Central memory CD8-positive, alpha-beta T cell (primary cell): ENCODE measurements around the gene RUNX2.
"Not testable (repeated sequence)": the region's sequence is repeated elsewhere in the genome, so short reads cannot be mapped to it uniquely, and the experiment has no call there.

Experiments
- ATAC-seq: fragments of 150-1000 bp; cut with Tn5 transposase; replicated peaks from 2 replicates; pipeline ENCODE4 v1.10.0; 2022; ENCODE audit warnings: mild to moderate bottlenecking, moderate FRiP score, moderate number of reproducible peaks; ENCODE audit not compliant: poor library complexity, severe bottlenecking; ENCODE audit errors: extremely low read depth
- DNase-seq, 2 donors: peaks; one replicate each; pipeline ENCODE4 v3.0.0; 2021; ENCODE audit warnings: low spot score in 2 of 2
- H3K27ac Mint-ChIP-seq: one replicate; pipeline ENCODE4 v1.8.0; 2022; ENCODE audit warnings: low read depth, mild to moderate bottlenecking, moderate library complexity, mixed read lengths
- H3K27me3 Mint-ChIP-seq: one replicate; pipeline ENCODE4 v1.8.0; 2022; ENCODE audit warnings: mixed read lengths
- H3K36me3 Mint-ChIP-seq: one replicate; pipeline ENCODE4 v1.8.0; 2022; ENCODE audit warnings: mild to moderate bottlenecking, moderate library complexity, mixed read lengths; ENCODE audit not compliant: insufficient read depth
- H3K4me1 Mint-ChIP-seq: one replicate; pipeline ENCODE4 v1.8.0; 2022; ENCODE audit warnings: mixed read lengths
- H3K4me3 Mint-ChIP-seq: one replicate; pipeline ENCODE4 v1.8.0; 2022; ENCODE audit warnings: mild to moderate bottlenecking, moderate library complexity, mixed read lengths
- H3K9me3 Mint-ChIP-seq: one replicate; pipeline ENCODE4 v1.8.0; 2022; ENCODE audit warnings: mixed read lengths

Gene RUNX2

GRCh38 chr6:45464685-45465084 lies 136.6 kb downstream of the RUNX2 start:
- H3K36me3 Mint-ChIP-seq = peaks cover 3% of the 10 kb centered on the region
- no peaks in the 10 kb centered on the region for H3K9me3 Mint-ChIP-seq
- ATAC-seq = no peak
- no peak overlapping the region for H3K27ac Mint-ChIP-seq
- DNase-seq = no peak
- H3K4me3 Mint-ChIP-seq = no peak overlapping the region
- peaks cover 5% of the 10 kb centered on the region for H3K4me1 Mint-ChIP-seq
- no peaks in the 10 kb centered on the region for H3K27me3 Mint-ChIP-seq

DNA sequence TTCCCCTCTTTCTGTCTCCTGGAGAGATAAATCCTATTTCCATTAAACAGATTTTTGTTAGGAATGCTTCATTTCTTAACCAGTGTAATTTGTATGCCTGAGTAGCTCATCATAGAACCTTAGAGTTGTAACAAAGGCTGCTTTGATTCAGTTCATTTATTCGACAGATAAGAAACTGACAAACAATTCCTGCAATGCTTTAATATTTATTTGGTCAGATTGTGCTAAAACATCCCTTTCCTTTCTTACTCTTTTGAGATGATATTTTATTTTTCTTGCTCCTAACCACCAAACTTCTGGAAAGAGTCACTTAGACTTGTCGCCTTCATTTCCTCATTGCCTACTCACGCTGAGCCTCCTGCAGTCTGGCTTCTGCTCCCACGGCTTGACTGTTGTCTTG lies 138.6 kb downstream of the RUNX2 start:
- Mint-ChIP-seq H3K4me1 (peaks cover 5% of the 10 kb centered on the region), H3K27ac (no peak overlapping the region), H3K36me3 (peaks cover 3% of the 10 kb centered on the region), H3K9me3 (no peaks in the 10 kb centered on the region), H3K27me3 (no peaks in the 10 kb centered on the region), H3K4me3 (no peak overlapping the region)
- ATAC-seq = no peak
- DNase-seq = no peak

DNA sequence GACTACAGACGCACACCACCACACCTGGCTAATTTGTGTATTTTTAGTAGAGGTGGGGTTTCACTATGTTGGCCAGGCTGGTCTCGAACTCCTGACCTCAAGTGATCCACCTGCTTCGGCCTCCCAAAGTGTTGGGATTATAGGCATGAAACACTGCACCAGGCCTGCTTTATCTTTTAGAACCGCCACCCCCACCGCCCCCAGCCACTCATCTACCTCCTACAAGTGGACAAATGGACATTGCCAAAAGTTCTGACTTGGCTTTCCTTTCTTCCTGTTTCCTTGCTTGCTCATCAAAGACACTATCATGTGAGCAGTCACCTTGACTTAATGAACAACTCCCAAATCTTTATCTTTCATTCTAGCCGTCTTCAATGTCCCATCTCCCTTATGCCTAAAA lies 139.3 kb downstream of the RUNX2 start:
- not testable (repeated sequence) for H3K9me3 Mint-ChIP-seq

DNA sequence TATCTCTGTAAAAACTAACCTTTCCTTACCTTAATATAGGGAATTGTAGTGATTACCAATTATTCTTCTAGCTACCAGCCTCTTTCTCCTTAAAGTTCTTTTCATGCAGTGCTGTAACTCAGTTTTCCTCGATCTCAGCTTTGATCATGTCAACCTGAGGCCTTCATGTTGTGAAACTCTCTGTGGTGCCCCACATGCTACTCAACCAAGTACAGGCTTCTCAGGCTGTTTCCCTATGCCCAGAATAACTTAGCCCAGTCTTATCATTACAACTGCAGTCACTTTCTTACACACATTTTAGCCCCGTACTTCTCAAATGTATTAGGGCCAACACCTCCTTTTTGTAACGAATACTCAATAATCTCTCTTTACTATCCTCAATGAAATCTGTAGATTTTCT lies 139.7 kb downstream of the RUNX2 start:
- Mint-ChIP-seq H3K4me1 (peaks cover 8% of the 10 kb centered on the region), H3K9me3 (no peaks in the 10 kb centered on the region), H3K4me3 (no peak overlapping the region), H3K27me3 (no peaks in the 10 kb centered on the region), H3K36me3 (peaks cover 6% of the 10 kb centered on the region), H3K27ac (peak overlapping the region; percentile 32)
- no peak for ATAC-seq
- no peak for DNase-seq

More for the DNA sequence above, 139.3 kb downstream of the RUNX2 start:
- not testable (repeated sequence) for H3K4me1 Mint-ChIP-seq, ATAC-seq, DNase-seq, H3K4me3 Mint-ChIP-seq, H3K27me3 Mint-ChIP-seq, H3K36me3 Mint-ChIP-seq
- peak overlapping the region; percentile 32 for H3K27ac Mint-ChIP-seq

DNA sequence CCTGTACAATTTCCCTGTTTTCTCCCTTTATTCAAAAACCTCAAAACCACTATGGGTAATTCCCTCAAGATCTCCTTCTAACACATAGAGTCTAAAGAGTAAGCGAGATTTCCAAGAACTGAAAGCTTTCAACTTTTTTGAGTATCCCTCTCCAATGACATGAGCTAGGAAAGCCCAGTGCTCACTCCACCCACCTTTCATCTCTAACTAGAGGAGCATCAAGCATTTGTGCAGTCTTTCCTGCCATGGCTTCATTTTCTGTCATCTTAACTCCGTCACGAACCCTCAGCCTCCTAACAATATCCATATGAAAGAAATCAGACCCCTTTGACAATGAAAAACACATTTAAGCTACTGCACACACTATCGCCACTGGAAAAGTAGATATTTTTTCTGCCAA lies 141.5 kb downstream of the RUNX2 start:
- Mint-ChIP-seq H3K27ac (no peak overlapping the region), H3K4me1 (peaks cover 8% of the 10 kb centered on the region), H3K36me3 (peaks cover 6% of the 10 kb centered on the region), H3K4me3 (no peak overlapping the region), H3K9me3 (no peaks in the 10 kb centered on the region), H3K27me3 (no peaks in the 10 kb centered on the region)
- no peak for DNase-seq
- ATAC-seq = no peak

- no peak overlapping the region for H3K27ac Mint-ChIP-seq
Measured at GRCh38 chr6:45470131-45470738, 142.1 kb downstream of the RUNX2 start.

GRCh38 chr6:45472382-45472781 lies 144.3 kb downstream of the RUNX2 start:
- Mint-ChIP-seq H3K27ac (no peak overlapping the region), H3K9me3 (no peaks in the 10 kb centered on the region), H3K4me1 (peaks cover 8% of the 10 kb centered on the region), H3K4me3 (no peak overlapping the region), H3K36me3 (peaks cover 3% of the 10 kb centered on the region), H3K27me3 (no peaks in the 10 kb centered on the region)
- ATAC-seq = no peak
- DNase-seq = no peak

More at GRCh38 chr6:45470131-45470738, 142.1 kb downstream of the RUNX2 start:
- Mint-ChIP-seq H3K9me3 (no peaks in the 10 kb centered on the region), H3K4me3 (no peak overlapping the region), H3K27me3 (no peaks in the 10 kb centered on the region), H3K4me1 (peaks cover 8% of the 10 kb centered on the region), H3K36me3 (peaks cover 6% of the 10 kb centered on the region)
- DNase-seq (no peak), ATAC-seq (no peak)

DNA sequence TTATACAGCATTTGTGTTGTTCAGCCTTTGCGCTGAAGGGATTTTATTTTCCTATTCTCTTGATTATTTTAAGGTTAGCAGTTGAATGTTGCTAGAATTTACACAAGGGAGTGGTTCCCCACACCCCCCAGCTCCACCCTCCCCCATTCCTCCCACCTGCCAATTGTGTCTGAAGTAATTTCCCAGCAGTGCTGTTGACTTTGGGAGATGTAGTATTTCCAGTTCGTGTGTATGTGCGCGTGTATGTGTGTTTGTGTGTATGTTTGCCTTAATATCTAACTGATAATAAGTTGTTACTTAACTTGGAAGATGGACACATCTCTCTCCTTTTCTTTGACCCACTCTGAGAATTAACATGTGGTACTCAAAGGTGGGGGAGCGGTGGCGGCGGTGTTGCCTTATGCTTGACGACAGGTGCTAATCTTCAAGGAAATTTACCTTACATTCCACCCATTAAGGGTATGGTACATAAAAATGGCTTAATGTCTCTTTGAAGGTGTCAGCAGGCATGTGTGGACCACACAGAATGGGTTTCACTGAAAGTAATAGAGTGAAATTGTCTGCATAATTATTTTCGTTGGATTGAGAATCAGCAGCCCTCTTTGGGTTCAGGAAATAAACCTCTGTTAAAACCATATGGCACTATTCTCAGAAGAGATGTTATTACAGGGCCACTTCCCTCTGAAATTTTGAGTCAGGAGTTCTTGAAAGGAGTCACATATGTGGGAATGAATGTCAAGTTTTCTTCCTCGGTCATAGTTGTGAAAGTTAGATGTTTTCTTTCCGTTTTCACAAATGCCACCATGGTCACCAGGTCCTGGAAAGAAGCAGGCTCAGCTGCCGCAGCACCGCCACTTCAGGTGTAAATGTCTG lies 145.2 kb downstream of the RUNX2 start:
- peaks cover 3% of the 10 kb centered on the region for H3K36me3 Mint-ChIP-seq
- H3K27me3 Mint-ChIP-seq = no peaks in the 10 kb centered on the region
- no peak for DNase-seq
- peaks cover 8% of the 10 kb centered on the region for H3K4me1 Mint-ChIP-seq
- no peak overlapping the region for H3K4me3 Mint-ChIP-seq
- no peaks in the 10 kb centered on the region for H3K9me3 Mint-ChIP-seq
- no peak for ATAC-seq
- H3K27ac Mint-ChIP-seq = no peak overlapping the region

DNA sequence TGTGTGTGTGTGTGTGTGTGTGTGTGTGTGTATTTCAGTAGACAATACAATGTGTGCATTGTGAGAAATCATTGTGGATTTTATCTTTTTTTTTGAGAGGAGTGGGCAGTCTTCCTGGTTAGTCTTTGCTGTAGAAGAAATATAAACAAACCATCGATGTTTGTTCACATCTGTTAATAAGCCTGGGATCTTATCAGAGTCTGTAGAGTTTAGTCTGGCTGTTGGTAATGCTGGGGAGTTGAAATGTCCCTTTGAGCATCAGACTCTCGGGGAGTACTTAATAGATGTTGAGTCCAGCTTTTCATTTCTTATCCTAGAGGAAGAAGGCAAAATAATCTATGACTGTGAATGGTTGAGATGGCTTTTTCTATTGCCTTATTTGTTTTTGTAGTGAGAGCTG lies 146.2 kb downstream of the RUNX2 start:
- H3K27me3 Mint-ChIP-seq = no peaks in the 10 kb centered on the region
- H3K4me1 Mint-ChIP-seq = peaks cover 8% of the 10 kb centered on the region
- no peaks in the 10 kb centered on the region for H3K9me3 Mint-ChIP-seq
- H3K27ac Mint-ChIP-seq = no peak overlapping the region
- DNase-seq (no peak), ATAC-seq (no peak)
- peaks cover 3% of the 10 kb centered on the region for H3K36me3 Mint-ChIP-seq
- H3K4me3 Mint-ChIP-seq = no peak overlapping the region

DNA sequence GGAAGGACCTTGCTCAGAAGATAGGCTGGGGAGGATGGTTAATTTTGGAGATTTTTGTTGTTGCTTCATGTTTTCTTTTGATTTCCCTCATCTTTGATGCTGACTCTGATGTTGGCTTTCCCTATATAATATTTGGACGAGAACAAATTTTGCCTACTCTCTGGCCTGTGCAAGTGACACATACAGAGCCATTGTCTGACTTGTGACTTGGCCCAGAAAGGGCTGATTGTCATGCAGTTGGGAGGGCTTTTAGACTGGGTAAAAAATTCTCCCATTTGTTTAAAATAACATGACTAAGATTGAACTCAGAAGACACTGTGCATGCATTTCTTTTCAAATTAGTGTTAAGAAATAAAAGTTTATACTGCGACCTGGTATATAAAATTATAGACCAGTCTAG lies 148.2 kb downstream of the RUNX2 start:
- H3K4me1 Mint-ChIP-seq = peaks cover 16% of the 10 kb centered on the region
- H3K4me3 Mint-ChIP-seq = no peak overlapping the region

DNA sequence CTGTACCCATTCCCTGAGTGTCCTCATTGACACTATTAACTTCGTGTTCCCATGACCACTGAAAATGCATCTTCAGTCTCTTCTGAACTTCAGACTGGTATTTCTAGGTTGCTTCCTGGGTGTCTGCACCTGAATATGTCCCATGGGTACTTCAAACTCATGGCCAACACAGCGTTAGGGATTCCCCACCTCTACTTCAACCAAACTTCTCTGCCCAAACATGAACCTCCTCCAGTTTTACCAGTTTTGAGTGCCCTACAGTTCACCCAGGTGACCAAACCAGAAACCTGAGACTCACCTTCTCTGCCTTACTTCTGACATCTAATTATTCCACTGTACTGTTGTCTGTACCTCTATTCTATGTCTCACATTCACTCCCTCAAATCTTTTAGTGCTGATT lies 149.1 kb downstream of the RUNX2 start:
- Mint-ChIP-seq H3K4me1 (peaks cover 13% of the 10 kb centered on the region), H3K27ac (no peak overlapping the region), H3K27me3 (no peaks in the 10 kb centered on the region), H3K9me3 (no peaks in the 10 kb centered on the region), H3K4me3 (no peak overlapping the region), H3K36me3 (peaks cover 6% of the 10 kb centered on the region)
- DNase-seq (no peak), ATAC-seq (no peak)

More for the DNA sequence above, 148.2 kb downstream of the RUNX2 start:
- no peaks in the 10 kb centered on the region for H3K9me3 Mint-ChIP-seq
- DNase-seq (no peak), ATAC-seq (no peak)
- no peak overlapping the region for H3K27ac Mint-ChIP-seq
- H3K27me3 Mint-ChIP-seq = no peaks in the 10 kb centered on the region
- H3K36me3 Mint-ChIP-seq = peaks cover 6% of the 10 kb centered on the region

DNA sequence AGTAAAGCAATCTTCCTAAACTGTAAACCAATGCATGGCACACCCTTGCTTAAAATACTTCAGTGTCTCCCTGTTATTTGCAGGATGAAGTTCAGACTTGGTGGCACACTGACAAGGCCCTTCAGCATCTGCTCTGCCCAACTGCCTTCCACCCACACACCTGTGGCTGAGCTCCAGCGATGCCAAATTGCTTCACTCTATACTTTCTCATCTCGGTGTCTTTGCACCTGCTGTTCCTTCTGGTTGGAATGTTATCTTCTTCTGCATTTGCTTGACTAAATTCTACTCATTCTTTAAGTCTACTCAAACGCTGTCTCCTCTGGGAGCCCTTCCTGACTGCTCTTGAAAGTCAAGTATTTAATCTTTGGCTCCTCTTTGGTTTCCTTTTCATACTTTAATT lies 149.7 kb downstream of the RUNX2 start:
- no peak overlapping the region for H3K27ac Mint-ChIP-seq
- H3K4me1 Mint-ChIP-seq = peaks cover 8% of the 10 kb centered on the region
- H3K27me3 Mint-ChIP-seq = no peaks in the 10 kb centered on the region
- no peak overlapping the region for H3K4me3 Mint-ChIP-seq
- H3K9me3 Mint-ChIP-seq = no peaks in the 10 kb centered on the region
- no peak for DNase-seq
- H3K36me3 Mint-ChIP-seq = peaks cover 3% of the 10 kb centered on the region
- ATAC-seq = no peak

DNA sequence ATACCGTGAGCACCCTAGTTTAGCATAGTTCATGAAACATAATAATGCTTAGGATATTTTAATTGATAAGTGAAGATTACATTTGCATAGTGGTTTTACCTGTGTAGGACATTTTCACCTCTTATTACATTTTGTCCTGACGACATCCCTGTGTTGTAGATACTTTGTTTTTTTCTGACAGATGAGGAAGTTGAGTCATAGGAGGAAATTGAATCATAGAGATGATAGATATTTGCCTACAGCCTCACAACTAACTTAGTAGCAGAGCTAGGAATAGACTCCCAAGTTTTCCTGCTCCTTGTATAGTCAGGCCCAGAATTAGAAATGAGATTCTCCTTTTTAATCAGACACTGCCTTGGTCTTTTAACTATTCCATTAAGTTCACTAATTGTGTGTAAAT lies 150.1 kb downstream of the RUNX2 start:
- no peak overlapping the region for H3K27ac Mint-ChIP-seq
- H3K4me1 Mint-ChIP-seq = peaks cover 7% of the 10 kb centered on the region
- DNase-seq = no peak
- H3K27me3 Mint-ChIP-seq = no peaks in the 10 kb centered on the region
- H3K36me3 Mint-ChIP-seq = peaks cover 3% of the 10 kb centered on the region
- no peaks in the 10 kb centered on the region for H3K9me3 Mint-ChIP-seq
- no peak overlapping the region for H3K4me3 Mint-ChIP-seq
- no peak for ATAC-seq
